GM21423 (cell line): ENCODE results near the gene GFY.

Source experiments
- ATAC-seq: cut with Tn5 transposase; IDR thresholded peaks from one replicate; pipeline ENCODE4 v1.9.1; 2021; ENCODE audit warnings: mild to moderate bottlenecking, moderate library complexity; ENCODE audit not compliant: unreplicated experiment

Gene GFY

DNA sequence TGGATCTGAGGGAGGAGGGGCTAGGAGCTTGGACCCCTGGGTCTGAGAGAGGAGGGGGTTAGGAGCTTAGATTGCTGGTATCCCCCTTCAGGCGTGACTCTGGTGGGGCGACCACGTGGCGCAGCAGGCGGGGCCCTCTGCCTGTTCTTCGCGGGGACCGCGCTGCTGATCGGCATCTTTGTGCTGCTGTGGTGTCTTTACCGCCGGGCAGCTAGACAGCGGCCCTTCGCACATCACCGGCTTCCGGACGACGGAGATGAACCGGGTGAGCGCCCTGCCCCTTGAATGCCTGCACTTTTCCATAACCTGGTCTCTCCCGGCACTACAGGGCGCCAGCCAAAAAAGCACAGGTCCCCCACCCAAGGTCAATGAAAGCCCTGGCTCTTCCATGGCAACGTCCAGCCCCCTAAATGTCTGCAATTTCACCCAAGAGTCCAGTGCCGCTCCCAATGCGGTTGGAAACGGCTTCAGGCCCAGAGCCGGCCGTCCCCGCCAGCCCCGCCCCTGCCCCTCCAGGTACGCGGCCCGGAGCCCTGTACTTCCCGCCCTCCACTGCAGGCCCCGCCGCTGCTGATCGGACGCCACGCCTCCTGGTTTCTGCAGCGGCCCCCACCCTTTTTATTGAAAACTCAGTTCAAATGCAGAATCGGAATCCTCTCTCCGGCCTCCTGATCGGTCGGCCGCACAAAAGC, 2.8 kb downstream of the GFY start:
- ATAC-seq, result no peak

DNA sequence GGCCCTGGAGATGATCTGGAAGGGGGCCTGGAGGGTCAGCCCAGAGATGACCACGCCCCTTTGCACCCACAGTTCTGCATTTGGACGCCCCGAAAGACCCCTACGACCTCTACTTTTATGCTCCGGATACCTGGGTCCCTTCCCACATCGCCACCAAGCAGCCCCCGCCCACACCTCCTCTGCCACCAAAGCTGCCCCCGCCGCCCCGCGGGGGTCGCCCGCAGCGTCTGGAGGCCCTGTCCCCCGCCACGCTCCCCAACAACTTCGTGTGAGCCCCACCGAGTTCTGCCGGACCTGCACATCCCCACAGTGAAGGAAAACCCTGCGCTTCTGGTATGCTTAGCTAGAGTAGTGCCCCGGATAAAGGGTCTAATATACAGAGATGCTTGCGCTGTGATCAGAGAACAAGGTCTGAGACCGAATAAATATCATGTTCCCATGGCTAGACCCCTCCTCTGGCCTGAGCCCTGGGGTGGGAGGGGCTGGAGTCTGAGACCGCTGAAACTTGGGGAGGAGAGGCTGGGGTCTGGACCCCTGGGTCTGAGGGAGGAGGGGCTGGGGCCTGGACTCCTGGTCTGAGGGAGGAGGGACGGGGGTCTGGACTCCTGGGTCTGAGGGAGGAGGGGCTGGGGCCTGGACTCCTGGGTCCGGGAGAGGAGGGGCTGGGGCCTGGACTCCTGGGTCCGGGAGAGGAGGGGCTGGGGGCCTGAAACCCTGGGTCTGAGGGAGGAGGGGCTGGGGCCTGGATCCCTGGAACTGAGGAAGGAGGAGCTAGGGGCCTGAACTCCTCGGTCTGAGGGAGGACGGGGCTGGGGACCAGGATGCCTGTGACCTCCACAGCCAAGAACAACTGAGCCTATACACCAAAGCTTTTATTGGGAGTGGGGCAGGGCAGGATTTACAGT, 3.6 kb downstream of the GFY start:
- ATAC-seq, result no peak

DNA sequence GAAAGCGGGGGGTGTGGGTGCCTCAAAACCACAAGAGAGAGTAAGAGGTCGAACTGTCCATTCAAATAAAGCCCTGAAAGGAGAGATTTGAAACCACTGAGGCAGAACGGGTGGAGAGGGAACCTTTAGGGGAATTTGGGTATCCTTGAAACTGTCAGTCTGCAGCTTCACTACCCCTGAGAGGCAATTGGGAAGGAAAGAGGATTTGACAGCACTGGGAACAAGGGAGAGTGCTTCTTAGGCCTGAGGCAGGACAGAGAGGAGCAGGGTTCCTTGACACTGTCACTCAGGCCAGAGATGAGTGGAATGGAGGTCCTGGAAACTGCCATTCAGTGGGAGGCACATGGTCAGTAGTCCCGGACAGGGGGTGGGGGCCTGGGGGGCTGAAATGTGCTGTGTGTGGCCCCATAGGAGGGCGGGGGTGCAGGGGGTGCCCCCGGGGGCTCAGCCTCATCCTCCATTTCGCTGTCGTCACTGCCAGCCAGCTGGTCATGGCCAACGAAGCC, 5.0 kb downstream of the GFY start:
- ATAC-seq, result no peak

DNA sequence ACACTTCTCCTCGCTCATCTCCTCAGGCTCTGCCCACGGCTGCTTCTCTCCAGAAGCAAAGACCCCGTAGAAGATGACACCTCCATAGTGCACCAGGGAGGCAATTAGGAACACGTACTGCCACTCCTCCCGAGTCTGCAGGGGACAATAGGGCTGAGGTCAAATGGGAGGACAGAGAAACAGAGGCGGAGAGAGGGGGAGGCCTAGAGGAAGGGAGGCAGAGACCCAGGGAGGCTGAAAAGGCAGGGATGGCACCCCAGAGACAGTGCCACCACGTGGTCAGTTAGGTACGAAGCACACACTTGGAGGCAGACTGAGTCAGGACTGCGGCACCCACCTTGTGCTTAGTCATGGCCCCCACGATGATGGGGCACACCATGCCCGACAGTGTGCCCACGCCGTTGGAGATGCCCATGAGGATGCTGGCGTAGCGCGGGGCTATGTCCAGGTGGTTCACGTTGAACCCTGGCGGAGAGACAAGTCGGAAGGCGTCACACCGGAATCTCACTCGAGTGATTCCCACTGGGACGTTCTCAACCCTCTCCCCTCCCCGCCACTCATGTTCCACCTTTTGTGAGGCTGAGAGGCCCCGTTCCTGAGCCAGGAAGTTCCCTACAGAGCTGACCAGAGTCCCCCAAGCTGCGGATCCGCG, 5.6 kb downstream of the GFY start:
- no peak for ATAC-seq

DNA sequence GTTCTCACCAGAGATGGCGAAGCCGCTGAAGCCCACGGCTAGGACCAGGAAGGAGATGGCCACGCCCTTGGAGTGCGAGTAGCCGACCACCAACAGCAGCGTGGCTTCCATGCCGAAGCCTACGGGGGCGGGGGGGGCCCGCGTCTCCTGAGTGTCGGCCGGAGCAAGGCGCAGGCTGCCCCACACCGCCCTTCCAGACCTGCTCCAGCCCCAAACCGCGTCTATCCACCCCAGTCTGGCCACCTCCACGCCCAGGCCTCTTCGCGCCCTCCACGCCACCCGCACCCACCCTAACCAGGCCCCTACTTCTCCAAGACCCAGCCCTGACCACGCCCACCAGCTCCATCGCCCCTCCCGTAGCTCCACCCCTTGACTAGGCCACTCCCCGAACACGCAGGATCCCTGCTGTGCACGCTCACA, 6.2 kb downstream of the GFY start:
- no peak for ATAC-seq

DNA sequence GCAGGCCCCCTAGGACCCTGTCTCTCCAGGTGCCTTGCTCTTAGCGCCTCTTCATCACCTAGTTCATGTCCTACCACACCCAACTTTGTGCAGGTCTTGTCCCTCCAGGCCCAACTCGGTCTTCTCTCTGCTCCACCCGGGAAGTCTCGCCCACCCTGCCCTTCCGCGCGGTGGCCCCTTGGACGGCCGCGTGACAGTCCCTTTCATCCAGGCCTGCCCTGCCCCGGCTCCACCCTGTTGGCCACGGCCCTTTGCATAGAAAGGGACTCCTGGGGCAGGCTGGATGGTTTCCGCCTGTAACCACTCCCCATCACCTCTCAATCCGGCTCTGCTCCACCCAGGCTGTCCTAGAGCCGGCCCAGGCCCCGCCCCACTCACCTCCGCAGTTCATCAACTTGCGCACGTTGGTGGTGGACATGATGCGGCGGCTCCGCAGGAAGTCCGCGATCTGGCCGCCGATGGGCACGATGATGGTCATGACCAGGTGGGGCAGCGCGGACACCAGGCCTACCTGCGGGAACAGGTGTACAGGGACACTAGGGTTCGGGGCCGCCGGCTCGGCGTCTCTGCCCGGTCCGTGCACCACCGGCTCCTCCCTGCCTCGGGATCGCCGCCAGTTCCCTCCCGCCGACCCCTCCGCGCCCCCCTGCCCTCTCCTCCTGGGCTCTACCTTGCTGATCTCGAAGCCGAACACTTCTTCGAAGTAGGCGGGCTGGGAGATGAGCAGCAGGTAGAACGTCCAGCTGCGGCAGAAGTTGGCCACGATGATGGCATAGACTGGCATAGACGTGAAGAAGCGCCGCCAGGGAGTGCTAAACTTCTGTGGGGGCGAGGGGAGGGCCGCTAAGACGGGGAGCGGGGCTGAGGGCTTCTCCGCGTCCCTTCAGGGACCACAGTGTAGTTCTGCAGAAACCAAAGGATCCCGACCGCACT, 7.2 kb downstream of the GFY start:
- ATAC-seq, result no peak

DNA sequence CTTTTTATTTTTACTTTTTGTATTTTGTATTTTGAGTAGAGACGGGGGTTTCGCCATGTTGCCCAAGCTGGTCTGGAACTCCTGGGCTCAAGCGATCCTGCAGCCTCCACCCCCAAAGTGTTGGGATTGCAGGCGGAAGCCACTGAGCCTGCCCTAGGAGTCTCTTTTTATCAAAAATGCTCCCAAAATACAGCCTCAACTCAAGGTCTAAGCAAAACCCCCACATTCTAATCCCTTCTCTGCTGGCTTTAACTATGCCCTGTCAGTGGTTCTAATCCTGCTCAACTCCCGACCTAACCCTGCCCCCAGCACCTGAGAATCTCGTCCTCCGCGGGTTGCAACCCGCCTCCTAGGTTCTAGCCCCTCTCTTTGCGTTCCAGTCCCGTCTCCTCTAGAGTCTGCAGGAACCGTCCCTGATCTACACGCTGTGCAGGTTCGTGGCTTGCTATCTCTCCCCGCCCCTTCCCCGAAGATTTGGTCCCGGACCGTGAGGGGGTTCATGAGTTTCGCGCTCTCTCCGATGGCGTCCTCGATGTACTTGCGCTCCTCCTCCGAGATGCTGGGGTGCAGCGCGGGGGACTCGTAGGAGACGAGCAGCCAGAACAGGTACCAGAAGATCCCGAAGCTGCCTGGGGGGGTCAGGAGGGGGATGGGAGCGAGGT, 8.2 kb downstream of the GFY start:
- no peak for ATAC-seq

DNA sequence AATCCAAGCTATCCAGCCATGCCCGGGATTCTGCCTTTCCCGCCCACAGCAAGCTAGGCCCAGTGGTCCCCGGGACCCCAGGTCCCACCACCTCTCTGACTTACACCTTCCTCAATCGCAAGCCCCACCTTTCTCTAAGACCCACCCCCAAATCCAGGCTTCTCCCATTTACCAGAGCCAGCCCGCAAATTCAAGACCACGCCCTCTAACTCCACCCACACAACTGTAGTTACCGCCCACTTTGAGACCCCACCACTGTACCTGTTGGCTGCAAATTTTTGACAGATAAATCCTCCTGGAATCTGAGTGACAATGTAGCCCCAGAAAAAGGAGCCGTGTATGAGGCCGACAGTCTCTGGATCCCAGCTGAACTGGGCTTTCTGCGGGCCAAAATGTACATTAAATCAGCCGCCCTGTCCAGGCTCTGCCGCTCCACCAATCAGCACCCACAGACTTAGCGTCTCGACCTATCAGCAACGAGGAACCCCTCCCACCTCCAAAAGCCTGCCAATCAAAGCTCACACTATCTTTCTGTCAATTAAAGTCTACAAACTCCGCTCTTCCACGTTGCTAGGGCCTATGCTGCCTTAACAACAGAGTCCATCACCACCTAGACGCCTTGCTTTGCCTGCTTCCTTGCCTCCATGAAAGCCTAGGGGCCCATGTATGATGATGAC, 9.9 kb downstream of the GFY start:
- ATAC-seq, result no peak

DNA sequence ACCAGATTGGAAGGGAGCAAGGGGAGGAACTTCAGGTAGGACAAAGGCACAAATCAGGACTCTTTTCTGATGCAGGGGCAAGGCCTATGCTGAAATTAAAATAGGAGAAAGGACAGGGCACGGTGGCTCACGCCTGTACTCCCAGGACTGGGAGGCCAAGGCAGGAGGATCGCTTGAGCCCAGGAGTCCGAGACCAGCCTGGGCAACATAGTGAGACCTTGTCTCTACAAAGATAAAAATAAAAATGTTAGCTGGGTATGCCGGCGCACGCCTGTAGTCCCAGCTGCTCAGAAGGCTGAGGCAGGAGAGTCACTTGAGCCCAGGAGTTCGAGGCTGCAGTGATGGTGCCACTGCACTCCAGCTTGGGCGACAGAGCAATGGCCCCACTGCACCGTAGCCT, 10.5 kb downstream of the GFY start:
- no peak for ATAC-seq

DNA sequence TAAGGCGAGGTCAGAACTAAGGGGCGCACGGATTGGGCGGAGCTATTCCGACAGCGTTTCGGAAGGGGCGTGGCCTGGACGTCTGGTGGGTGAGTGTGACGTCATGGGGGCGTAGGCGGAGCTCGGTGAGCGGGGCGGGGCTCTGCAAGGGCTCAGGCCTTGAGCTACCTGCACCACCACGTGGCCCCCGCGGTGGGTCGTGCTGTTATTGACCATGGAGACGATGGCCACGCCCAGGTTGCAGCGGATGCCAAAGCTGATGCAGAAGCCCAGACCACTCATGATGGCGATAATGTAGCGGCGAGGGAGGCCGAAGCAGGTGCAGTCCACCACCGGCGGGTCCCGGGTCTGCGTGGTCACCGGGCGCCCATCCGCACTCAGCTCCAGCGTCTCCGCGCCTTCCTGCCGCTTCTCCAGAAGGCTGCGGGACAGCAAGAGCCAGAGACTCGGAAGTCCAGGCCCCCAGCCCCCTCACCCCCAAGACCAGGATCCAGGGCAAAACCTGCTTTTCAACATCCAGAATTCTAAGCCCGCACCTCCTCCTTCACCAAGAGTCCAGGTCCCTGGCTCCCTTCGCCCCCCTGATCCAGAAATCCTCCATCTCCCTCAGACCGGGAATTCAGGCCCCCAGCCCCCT, 11.3 kb downstream of the GFY start:
- no peak for ATAC-seq

DNA sequence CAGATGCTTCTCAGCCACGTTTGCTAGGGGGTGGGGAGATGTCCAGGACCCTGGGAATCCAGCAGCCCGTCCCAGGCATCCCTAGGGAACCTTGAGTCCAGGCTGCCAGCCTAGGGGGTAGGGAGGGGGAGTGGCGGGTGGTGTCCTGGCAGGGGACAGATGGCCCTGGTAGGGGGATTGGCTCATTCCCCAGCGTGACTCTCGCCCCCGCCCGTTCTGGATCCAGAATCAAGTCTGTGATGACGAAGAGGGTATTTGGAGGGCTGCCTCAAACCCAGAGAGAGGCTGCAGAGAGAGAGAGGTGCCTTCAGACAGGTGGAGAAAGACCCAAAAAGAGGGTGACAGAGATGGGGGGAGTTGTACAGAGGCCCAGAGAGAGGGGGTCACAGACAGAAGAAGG, 12.0 kb downstream of the GFY start:
- ATAC-seq, result no peak

DNA sequence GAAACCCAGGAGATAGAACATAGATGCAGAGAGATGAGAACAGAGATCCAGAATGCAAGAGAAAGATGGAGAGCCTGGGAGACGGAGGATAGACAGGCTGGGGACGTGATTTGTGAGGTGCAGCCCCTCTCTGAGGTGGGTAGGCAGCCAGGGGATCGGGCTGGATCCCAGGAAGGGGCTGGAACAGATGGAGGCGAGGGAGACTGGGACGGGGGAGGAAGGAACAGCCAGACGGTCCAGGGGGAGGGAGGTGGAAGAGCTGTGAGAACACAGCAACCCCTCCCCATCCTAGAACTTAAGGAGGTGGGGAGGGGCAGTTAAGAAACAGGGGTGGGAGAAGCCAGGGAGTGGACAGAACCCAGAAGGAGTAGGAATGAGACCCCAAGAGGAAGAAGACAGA, 13.1 kb downstream of the GFY start:
- ATAC-seq, result no peak

DNA sequence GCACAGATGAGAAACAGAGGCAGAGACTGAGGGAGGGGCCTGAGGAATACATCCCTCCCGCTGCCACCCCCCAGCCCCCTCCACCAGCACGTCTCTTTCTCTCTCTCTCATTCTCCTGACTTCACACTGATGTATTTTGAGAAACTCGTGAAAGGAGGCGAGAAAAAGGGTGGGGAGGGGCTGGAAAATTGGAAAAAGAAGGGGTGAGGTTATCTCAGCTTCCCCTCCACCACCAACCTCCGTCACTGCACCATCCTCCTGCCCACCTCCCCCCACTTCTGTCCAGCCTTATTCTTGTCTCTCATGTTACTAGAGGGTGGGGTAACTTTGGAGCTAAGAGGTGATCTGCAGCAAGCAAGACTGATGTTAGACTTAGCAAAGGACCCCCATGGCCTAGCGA, 14.6 kb downstream of the GFY start:
- no peak for ATAC-seq

DNA sequence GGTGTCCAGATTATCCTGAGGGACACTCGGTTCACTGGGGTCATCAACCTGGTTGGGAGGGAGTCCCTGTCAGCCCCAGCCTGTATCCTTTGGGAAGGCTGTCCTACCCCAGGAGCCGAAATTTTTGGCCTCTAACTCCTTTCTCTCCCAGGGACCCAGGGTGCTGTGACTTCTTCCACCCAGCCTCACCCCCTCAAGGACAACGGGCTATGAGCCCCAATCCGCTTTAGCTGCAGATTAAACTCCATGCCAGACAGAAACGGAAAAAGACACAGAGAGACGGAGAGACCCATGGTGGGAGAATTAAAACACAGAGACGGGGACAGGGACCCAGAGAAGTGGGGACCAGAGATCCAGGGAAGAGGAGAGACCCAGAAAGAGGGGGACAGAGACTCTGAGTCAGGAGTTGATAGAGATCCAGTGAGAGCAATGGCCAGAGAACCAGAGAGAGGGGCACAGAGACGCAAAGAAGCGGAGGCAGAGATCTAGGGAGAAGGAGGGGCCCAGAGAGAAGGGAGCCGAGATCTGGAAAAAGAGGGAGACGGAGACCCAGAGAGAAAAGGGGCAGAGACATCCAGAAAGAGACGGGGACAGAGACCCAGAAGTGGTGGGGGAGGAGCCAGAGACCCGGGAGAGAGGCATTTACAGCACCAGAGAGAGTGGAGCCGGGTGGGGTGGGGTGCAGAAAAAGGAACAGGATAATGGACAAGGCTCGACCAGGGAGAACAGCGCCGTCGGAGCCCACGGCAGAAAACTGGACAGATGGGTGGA, 15.4 kb downstream of the GFY start:
- ATAC-seq, result no peak

DNA sequence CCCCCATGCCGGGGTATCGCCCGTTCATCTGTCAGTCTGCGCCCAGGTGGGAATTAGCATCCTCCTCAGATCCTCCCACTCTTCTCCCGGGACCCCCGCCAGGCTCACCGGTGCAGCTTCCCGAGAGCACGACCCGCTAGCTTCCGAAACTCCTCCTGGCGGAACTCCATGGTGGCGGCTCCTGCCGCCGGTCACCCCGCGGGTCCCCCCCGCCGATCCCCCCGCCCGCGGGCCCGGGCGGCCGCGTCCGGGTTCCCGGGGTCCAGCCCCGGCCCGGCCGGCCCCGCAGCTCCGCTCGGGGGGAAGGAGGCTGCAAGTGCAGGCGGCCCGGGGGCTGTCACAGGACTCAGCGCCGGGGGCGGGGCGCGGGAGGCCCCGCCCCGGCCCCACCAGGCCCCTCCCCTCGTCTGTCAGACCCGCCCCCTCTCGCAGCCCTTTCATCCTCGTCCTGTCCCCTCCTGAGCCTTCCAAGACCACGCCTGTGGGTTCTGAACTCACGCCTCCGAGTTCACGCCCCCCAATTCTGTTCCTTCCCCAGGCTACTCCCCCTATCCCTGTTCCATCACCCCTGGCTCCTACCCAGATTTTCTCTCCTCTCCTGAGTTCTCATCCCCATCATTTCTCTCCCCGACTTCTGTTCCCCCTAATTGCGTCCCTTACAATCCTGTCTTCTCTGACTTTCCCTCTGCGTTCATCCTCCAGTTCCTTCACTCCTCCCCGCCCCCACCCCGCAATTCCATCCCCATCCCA, 16.2 kb downstream of the GFY start, which contains the start of gene SLC17A7:
Gene SLC17A7, minus strand, starts transcription at position 318 of the 750 bp plus-strand sequence. Its CDS starts 148 bp downstream, at position 170.
- ATAC-seq, result no peak

DNA sequence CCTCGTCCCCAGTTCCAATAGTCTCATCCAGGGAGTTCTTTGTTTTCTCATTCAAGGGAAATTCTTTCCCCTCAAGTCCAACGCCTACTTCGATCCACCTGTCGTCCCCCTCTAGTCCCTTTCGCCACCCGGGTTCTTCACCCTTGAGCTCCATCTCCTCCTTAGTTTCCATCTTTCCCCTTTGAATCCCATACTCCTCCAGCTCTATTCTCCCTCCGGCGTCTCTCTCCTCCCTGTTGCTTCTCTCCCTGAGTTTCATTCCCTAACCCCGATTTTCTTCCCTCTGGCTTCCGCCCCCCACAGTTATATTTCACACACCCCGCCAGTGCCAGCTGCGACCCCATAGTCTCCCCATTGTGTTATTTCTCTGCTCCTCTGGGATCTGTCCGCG, 16.8 kb downstream of the GFY start:
- ATAC-seq, result no peak

DNA sequence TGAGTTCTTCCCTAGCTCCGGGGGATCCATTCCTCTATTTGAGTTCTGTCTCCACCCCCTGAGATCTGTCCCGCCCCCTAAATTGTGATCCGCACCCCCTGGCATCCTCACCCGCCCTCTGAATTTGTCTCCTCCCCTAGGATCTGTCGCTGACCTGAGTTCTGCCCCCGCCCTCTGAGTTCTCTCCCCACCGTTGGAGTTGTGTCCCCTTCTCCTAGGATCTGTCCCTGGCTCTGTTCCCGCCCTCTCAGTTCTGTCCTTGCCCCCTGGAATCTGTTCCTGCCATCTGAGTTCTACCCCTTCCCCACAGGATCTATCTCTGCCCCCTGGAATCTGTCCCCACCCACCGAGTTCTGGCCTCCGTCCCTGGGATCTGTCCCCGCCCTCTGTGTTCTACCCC, 17.2 kb downstream of the GFY start:
- no peak for ATAC-seq
